Ishikawa (cell line): ENCODE results near the gene DHDH.

Source experiments
- CEBPB ChIP-seq: IDR thresholded peaks from 2 replicates; pipeline ENCODE4 v1.6.1; 2012
- CREB1 ChIP-seq: IDR thresholded peaks from 2 replicates; pipeline ENCODE4 v1.6.1; 2012; ENCODE audit warnings: low read depth
- EGR1 ChIP-seq: IDR thresholded peaks from 2 replicates; pipeline ENCODE4 v1.6.1; 2012
- EP300 ChIP-seq: IDR thresholded peaks from 2 replicates; pipeline ENCODE4 v1.6.1; 2012; ENCODE audit warnings: borderline replicate concordance
- FOXM1 ChIP-seq: IDR thresholded peaks from 2 replicates; pipeline ENCODE4 v1.6.1; 2012; ENCODE audit warnings: low read depth, borderline replicate concordance
- MAX ChIP-seq: IDR thresholded peaks from 2 replicates; pipeline ENCODE4 v1.6.1; 2012
- NFIC ChIP-seq: IDR thresholded peaks from 2 replicates; pipeline ENCODE4 v1.6.1; 2012
- RAD21 ChIP-seq: IDR thresholded peaks from 2 replicates; pipeline ENCODE4 v1.6.1; 2012; ENCODE audit warnings: low read depth
- REST ChIP-seq: IDR thresholded peaks from 2 replicates; pipeline ENCODE4 v1.6.1; 2012; ENCODE audit warnings: low read depth, mild to moderate bottlenecking
- TAF1 ChIP-seq: IDR thresholded peaks from 2 replicates; pipeline ENCODE4 v1.6.1; 2012; ENCODE audit warnings: low read depth, mild to moderate bottlenecking
- TCF12 ChIP-seq: IDR thresholded peaks from 2 replicates; pipeline ENCODE4 v1.6.1; 2012; ENCODE audit warnings: low read depth
- TEAD4 ChIP-seq: IDR thresholded peaks from 2 replicates; pipeline ENCODE4 v1.6.1; 2012
- USF1 ChIP-seq: IDR thresholded peaks from 2 replicates; pipeline ENCODE4 v1.6.1; 2012
- YY1 ChIP-seq: IDR thresholded peaks from 2 replicates; pipeline ENCODE4 v1.6.1; 2012; ENCODE audit warnings: low read depth
- ZBTB7A ChIP-seq: IDR thresholded peaks from 2 replicates; pipeline ENCODE4 v1.6.1; 2012; ENCODE audit warnings: low read depth

The DHDH gene

GRCh38 chr19:48900477-48901406, 32.8 kb upstream of the DHDH start:
- TF ChIP-seq USF1 (no peak), ZBTB7A (peak; percentile 35; the same call in 1 of the 2 replicates), TAF1 (0 out of 2 replicates have a peak, but pooled peaks have one; percentile 1)

GRCh38 chr19:48905664-48906063, 27.8 kb upstream of the DHDH start:
- TF ChIP-seq ZBTB7A: no peak
- TF ChIP-seq TAF1: no peak
- no peak for TF ChIP-seq NFIC
- no peak for TF ChIP-seq TEAD4
- no peak for TF ChIP-seq MAX
- TF ChIP-seq YY1: no peak
- no peak for TF ChIP-seq USF1
- no peak for TF ChIP-seq FOXM1
- TF ChIP-seq EGR1: no peak
- TF ChIP-seq EP300: no peak
- TF ChIP-seq RAD21: no peak
- TF ChIP-seq TCF12: no peak
- no peak for TF ChIP-seq REST
- TF ChIP-seq CREB1: no peak
- TF ChIP-seq CEBPB: no peak

GRCh38 chr19:48906324-48906723, 27.2 kb upstream of the DHDH start:
- TF ChIP-seq TCF12: no peak
- no peak for TF ChIP-seq CREB1
- TF ChIP-seq NFIC: no peak
- no peak for TF ChIP-seq EP300
- TF ChIP-seq USF1: no peak
- no peak for TF ChIP-seq EGR1
- TF ChIP-seq RAD21: no peak
- no peak for TF ChIP-seq YY1
- no peak for TF ChIP-seq MAX
- TF ChIP-seq FOXM1: no peak
- no peak for TF ChIP-seq CEBPB
- TF ChIP-seq REST: no peak

GRCh38 chr19:48907671-48908070, 25.8 kb upstream of the DHDH start:
- TF ChIP-seq EGR1: no peak
- TF ChIP-seq TCF12: no peak
- TF ChIP-seq REST: no peak
- no peak for TF ChIP-seq EP300
- TF ChIP-seq YY1: no peak
- no peak for TF ChIP-seq ZBTB7A
- TF ChIP-seq MAX: no peak
- no peak for TF ChIP-seq FOXM1
- no peak for TF ChIP-seq TAF1
- no peak for TF ChIP-seq CREB1
- no peak for TF ChIP-seq TEAD4
- TF ChIP-seq CEBPB: no peak
